PC-3 (cell line): ENCODE results near the gene USHBP1. TPM values are rescaled to one million over a fixed set of nuclear protein-coding genes. Genes with fewer than 3 reads are reported as not detected.

Experiments
- ATAC-seq: fragments of 200-7000 bp; cut with Tn5 transposase; 2 replicates; pipeline ENCODE4 v1.9.1; 2020; ENCODE audit warnings: mild to moderate bottlenecking, moderate library complexity
- BruUV-seq: library from RNA; stranded (reverse); fragments of 400-500 nt; replicated peaks from 2 replicates; lab custom pipeline; 2021; lab: Mats Ljungman, UMichigan
- CTCF ChIA-PET: fragments of 300-600 bp; sonication (Branson Sonifier 250); formaldehyde crosslinking; loops from one replicate; lab custom pipeline; 2022; ENCODE audit warnings: antibody characterized with exemption; lab: Charles Lee
- POLR2A ChIA-PET: fragments of 300-600 bp; sonication (Branson Sonifier 250); formaldehyde crosslinking; loops from one replicate; lab custom pipeline; 2022; ENCODE audit warnings: antibody characterized with exemption; ENCODE audit not compliant: unreplicated experiment; lab: Charles Lee
- DNase-seq: peaks from one replicate; pipeline ENCODE4 v3.0.0-alpha.2; 2015
- H2AFZ ChIP-seq: fragments of 300-600 bp; sonication (generic); 2 replicates; pipeline ENCODE4 v1.6.0; 2016; ENCODE audit warnings: antibody characterized with exemption, low read length
- H3F3A ChIP-seq: fragments of 300-600 bp; sonication (generic); one replicate; pipeline ENCODE4 v1.6.0; 2017; ENCODE audit warnings: antibody characterized with exemption, low read length, control low read depth, mild to moderate bottlenecking; ENCODE audit not compliant: unreplicated experiment
- H3K27ac ChIP-seq: fragments of 300-600 bp; sonication (generic); 2 replicates; pipeline ENCODE4 v1.5.1; 2016; ENCODE audit warnings: mild to moderate bottlenecking, low read length
- H3K27me3 ChIP-seq: fragments of 300-600 bp; sonication (generic); 2 replicates; pipeline ENCODE4 v1.6.1; 2016; ENCODE audit warnings: low read length, mixed read lengths
- H3K36me3 ChIP-seq: fragments of 300-600 bp; sonication (generic); 2 replicates; pipeline ENCODE4 v1.6.1; 2016; ENCODE audit warnings: low read depth, mixed run types, low read length, mixed read lengths
- H3K4me1 ChIP-seq: fragments of 300-600 bp; sonication (generic); 2 replicates; pipeline ENCODE4 v1.5.1; 2016; ENCODE audit warnings: low read length; ENCODE audit not compliant: insufficient read depth
- H3K4me2 ChIP-seq: fragments of 300-600 bp; sonication (generic); 2 replicates; pipeline ENCODE4 v1.6.0; 2016; ENCODE audit warnings: low read length
- H3K4me3 ChIP-seq: fragments of 300-600 bp; sonication (generic); 2 replicates; pipeline ENCODE4 v1.5.1; 2016; ENCODE audit warnings: mild to moderate bottlenecking, low read length, mixed read lengths
- H3K79me2 ChIP-seq: fragments of 300-600 bp; sonication (generic); 2 replicates; pipeline ENCODE4 v1.6.1; 2017; ENCODE audit warnings: low read length, mixed read lengths
- H3K9ac ChIP-seq: fragments of 300-600 bp; sonication (generic); 2 replicates; pipeline ENCODE4 v1.6.0; 2016; ENCODE audit warnings: mild to moderate bottlenecking, low read length
- H3K9me2 ChIP-seq: fragments of 300-600 bp; sonication (generic); replicated peaks from 2 replicates; pipeline ENCODE4 v1.6.1; 2016; ENCODE audit warnings: mixed run types, low read length, mixed read lengths
- H3K9me3 ChIP-seq: fragments of 300-600 bp; sonication (generic); 2 replicates; pipeline ENCODE4 v1.6.1; 2016; ENCODE audit warnings: low read length, mixed read lengths
- H4K20me1 ChIP-seq: fragments of 300-600 bp; sonication (generic); 2 replicates; pipeline ENCODE4 v1.6.1; 2016; ENCODE audit warnings: low read length, mixed read lengths
- EZH2 ChIP-seq: fragments of 300-600 bp; sonication (generic); IDR thresholded peaks from one replicate; pipeline ENCODE4 v1.6.1; 2017; ENCODE audit warnings: antibody characterized with exemption, mild to moderate bottlenecking, low read length; ENCODE audit not compliant: unreplicated experiment
- EZH2phosphoT487 ChIP-seq: fragments of 300-600 bp; sonication (generic); IDR thresholded peaks from 2 replicates; pipeline ENCODE4 v1.6.1; 2018; ENCODE audit warnings: mild to moderate bottlenecking, antibody characterized with exemption, low read length, borderline replicate concordance
- intact Hi-C: fragments of 100-400 bp; cut with micrococcal nuclease; formaldehyde crosslinking; loops from 2 replicates; pipeline ENCODE4 v1.9.0; 2023
- total RNA-seq: library from RNA; depleted of rRNA; stranded (reverse); fragments of >200 nt; gene quantifications from 2 replicates; pipeline ENCODE4 v1.2.3, GENCODE V29; 2014
- TF ChIP-seq, protein P1 (sequence below): fragments of 300-600 bp; sonication (generic); conservative IDR thresholded peaks from 2 replicates; pipeline ENCODE4 v1.5.1; 2017; ENCODE audit warnings: antibody characterized with exemption, low read depth, mild to moderate bottlenecking, low read length

USHBP1 gene
- total RNA-seq, 1 experiment from 2014 or later, result not detected

DNA sequence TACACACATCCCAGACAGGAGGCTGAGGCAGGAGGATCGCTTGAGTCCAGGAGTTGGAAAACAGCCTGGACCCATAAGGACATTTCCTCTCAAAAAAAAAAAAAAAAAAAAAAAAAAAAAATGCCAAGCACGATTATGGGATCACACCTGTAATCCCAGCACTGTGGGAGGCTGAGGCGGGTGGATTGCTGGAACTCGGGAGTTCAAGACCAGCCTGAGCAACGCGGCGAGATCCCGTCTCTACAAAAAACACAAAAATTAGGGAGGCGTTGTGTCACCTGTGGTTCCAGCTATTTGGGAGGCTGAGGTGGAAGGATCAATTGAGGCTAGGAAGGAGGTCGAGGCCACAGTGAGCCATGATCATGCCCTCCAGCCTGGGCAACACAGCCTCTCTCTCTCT lies 39.5 kb downstream of the USHBP1 start:
- DNase-seq, result no peak
- H2AFZ ChIP-seq, result no peak overlapping the region
- H3K79me2 ChIP-seq, result 0 out of 2 replicates have a peak, but pooled peaks cover 6% of the 10 kb centered on the region
- no peaks in the 10 kb centered on the region for H3K36me3 ChIP-seq
- no TSS peak for BruUV-seq
- peaks cover under 1% of the 10 kb centered on the region; the same call in 1 of the 2 replicates for H3K4me1 ChIP-seq
- no peak for TF ChIP-seq EZH2
- no peak for TF ChIP-seq EZH2phosphoT487
- TF ChIP-seq, protein P1, sequence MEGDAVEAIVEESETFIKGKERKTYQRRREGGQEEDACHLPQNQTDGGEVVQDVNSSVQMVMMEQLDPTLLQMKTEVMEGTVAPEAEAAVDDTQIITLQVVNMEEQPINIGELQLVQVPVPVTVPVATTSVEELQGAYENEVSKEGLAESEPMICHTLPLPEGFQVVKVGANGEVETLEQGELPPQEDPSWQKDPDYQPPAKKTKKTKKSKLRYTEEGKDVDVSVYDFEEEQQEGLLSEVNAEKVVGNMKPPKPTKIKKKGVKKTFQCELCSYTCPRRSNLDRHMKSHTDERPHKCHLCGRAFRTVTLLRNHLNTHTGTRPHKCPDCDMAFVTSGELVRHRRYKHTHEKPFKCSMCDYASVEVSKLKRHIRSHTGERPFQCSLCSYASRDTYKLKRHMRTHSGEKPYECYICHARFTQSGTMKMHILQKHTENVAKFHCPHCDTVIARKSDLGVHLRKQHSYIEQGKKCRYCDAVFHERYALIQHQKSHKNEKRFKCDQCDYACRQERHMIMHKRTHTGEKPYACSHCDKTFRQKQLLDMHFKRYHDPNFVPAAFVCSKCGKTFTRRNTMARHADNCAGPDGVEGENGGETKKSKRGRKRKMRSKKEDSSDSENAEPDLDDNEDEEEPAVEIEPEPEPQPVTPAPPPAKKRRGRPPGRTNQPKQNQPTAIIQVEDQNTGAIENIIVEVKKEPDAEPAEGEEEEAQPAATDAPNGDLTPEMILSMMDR, result no peak
- H3K4me2 ChIP-seq, result no peak overlapping the region
- no peaks in the 10 kb centered on the region for H3K9me3 ChIP-seq
- no peaks in the 10 kb centered on the region for H4K20me1 ChIP-seq
- H3K27me3 ChIP-seq, result no peaks in the 10 kb centered on the region
- intact Hi-C loops, result no loop called here
- ATAC-seq, result no peak
- ChIA-PET POLR2A (no interaction called here), CTCF (interaction anchor here (0.6 kb wide), 1 partner anchor 18 kb away, joined by 4 read pairs; no protein-coding TSS in a partner anchor)
- no peak overlapping the region for H3K4me3 ChIP-seq
- H3K9ac ChIP-seq, result no peak overlapping the region
- H3F3A ChIP-seq, result no peaks in the 10 kb centered on the region
- H3K9me2 ChIP-seq, result no peaks in the 10 kb centered on the region
- H3K27ac ChIP-seq, result no peak overlapping the region

DNA sequence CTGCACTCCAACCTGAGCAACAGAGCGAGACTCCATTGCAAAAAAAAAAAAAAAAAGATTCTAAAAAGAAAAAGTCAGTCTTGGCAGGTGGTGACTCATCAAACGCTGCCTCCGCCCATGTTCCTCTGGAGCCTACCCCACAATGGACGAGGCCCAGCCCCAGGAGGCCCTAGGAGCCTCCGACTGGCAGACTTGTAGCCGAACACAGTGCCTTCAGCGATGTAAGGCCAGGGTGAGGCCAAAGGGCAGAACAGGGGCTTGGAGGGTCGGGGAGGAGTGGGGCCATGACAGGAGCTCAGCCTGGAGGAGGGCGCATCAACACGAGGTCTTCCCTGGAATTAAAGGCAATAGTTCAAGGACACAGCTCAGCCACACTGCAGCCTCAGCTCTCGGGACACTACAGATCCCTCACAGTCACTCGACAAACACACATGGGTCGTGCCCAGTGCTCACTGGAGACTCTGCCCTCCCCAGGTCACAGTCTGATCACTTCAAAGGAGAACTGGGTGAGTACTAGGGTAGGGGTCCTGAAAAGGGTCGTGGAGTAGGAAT lies 44.3 kb downstream of the USHBP1 start:
- POLR2A ChIA-PET, result no interaction called here
- H2AFZ ChIP-seq, result no peak overlapping the region

DNA sequence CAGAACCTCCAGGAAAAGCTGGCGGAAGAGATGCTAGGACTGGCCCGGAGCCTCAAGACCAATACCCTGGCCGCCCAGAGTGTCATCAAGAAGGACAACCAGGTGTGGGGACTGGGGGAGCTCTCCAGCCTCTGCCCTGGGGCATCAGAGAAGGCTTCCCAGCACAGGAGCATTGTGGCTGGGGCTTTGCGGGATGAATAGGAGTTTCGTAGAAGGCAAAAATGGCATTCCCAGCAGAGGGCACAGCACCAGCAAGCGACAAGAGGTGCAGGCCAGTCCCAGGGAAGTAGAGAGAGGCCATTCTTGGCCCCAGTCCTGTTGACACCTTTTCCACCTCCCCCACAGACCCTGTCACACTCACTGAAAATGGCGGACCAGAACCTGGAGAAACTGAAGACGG lies 45.3 kb downstream of the USHBP1 start:
- H3K9me2 ChIP-seq, result no peaks in the 10 kb centered on the region
- H3K79me2 ChIP-seq, result peaks cover 7% of the 10 kb centered on the region
- H4K20me1 ChIP-seq, result no peaks in the 10 kb centered on the region
- H3K4me1 ChIP-seq, result peaks cover 21% of the 10 kb centered on the region
- H3K9ac ChIP-seq, result no peak overlapping the region
- no peaks in the 10 kb centered on the region for H3K36me3 ChIP-seq
- no peak overlapping the region for H3K4me2 ChIP-seq
- no peak overlapping the region for H2AFZ ChIP-seq
- intact Hi-C loops, result no loop called here
- no peak overlapping the region for H3K4me3 ChIP-seq
- TF ChIP-seq, protein P1, result no peak
- TF ChIP-seq EZH2 (no peak), EZH2phosphoT487 (no peak)
- POLR2A ChIA-PET, result no interaction called here
- ATAC-seq (no peak), DNase-seq (no peak)
- no peaks in the 10 kb centered on the region for H3F3A ChIP-seq
- CTCF ChIA-PET, result no interaction called here
- H3K27ac ChIP-seq, result no peak overlapping the region
- H3K27me3 ChIP-seq, result no peaks in the 10 kb centered on the region
- BruUV-seq, result no TSS peak
- no peaks in the 10 kb centered on the region for H3K9me3 ChIP-seq

More for the DNA sequence above, 44.3 kb downstream of the USHBP1 start:
- Histone ChIP-seq H3K9me3 (no peaks in the 10 kb centered on the region), H3F3A (no peaks in the 10 kb centered on the region), H4K20me1 (no peaks in the 10 kb centered on the region), H3K27ac (no peak overlapping the region), H3K79me2 (peaks cover 7% of the 10 kb centered on the region), H3K27me3 (no peaks in the 10 kb centered on the region), H3K9me2 (no peaks in the 10 kb centered on the region), H3K4me2 (no peak overlapping the region), H3K36me3 (no peaks in the 10 kb centered on the region), H3K4me3 (no peak overlapping the region), H3K4me1 (peaks cover 14% of the 10 kb centered on the region; the same call in 1 of the 2 replicates), H3K9ac (no peak overlapping the region)
- BruUV-seq, result no TSS peak
- CTCF ChIA-PET, result no interaction called here
- TF ChIP-seq, protein P1, result no peak
- TF ChIP-seq EZH2, result no peak
- peak; percentile 44 for ATAC-seq
- intact Hi-C loops, result no loop called here
- DNase-seq, result peak; percentile 47
